ENCODE measurements around the gene TRIO.

DNA sequence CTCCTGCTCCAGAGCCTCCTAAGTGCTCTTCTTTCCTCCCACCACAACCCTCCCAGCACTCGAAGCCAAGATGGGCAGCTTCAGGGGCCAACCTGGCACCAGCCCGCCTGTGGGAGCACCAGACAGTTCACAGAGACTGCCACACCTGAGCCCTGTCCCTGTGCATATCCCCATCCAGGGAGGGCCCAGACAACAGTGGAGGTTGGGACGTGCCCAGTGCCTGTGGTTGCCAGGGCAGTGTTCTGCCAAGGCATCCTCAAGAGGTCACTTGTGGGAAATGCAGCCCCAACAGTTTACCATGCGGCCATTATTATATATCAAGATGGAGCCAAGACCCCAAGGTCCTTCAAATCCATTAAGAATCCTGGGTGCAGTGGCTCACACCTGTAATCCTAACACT lies 23.0 kb upstream of the TRIO start:
- TF ChIP-seq EZH2 (IDR thresholded peaks at IDR 0.05) (no peak), FOXP2 (optimal IDR thresholded peaks at IDR 0.05; ENCODE audit: control extremely low read depth, extremely low read length, insufficient read depth) (no peak), POLR2AphosphoS5 (IDR thresholded peaks at IDR 0.05; ENCODE audit: borderline replicate concordance, low read depth, low read length) (no peak)
